ENCODE data around the gene CCDC40. TPM values are rescaled to one million over a fixed set of nuclear protein-coding genes. Genes with fewer than 3 reads are reported as not detected.

Gene CCDC40
- total RNA-seq, 1 donor from 2014 or later = 4.4 TPM

DNA sequence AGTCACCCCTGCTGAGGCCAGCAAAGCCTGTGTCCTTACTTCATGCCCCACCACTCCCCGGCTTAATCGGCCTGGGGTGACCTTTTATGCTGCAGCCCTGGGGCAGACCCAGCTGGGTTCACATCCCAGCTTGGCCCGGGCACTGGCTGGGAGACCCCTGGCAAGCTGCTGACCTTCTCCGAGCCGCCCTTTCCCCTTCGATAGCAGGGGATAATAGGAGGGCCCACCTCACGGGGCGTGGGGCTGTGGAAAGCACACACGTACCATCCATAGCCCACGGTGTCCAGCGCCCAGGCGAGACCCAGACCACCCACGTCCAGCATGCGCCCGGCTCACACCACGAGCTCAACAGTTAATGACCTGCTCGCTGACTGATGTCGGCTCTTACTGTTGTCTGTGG, 27.6 kb upstream of the CCDC40 start:
- peaks cover 1% of the 10 kb centered on the region for H3K36me3 ChIP-seq (ENCODE audit: control insufficient read depth, insufficient read depth, low read length)

GRCh38 chr17:80009391-80010282, 26.8 kb upstream of the CCDC40 start:
- no peak for DNase-seq (ENCODE audit: low read depth)
- Histone ChIP-seq H3K36me3 (ENCODE audit: control insufficient read depth, insufficient read depth, low read length) (peaks cover 1% of the 10 kb centered on the region), H3K27me3 (ENCODE audit: control insufficient read depth, insufficient read depth, low read length) (no peaks in the 10 kb centered on the region), H3K4me3 (ENCODE audit: low read depth, low read length) (no peak overlapping the region)
- TF ChIP-seq, protein P1, sequence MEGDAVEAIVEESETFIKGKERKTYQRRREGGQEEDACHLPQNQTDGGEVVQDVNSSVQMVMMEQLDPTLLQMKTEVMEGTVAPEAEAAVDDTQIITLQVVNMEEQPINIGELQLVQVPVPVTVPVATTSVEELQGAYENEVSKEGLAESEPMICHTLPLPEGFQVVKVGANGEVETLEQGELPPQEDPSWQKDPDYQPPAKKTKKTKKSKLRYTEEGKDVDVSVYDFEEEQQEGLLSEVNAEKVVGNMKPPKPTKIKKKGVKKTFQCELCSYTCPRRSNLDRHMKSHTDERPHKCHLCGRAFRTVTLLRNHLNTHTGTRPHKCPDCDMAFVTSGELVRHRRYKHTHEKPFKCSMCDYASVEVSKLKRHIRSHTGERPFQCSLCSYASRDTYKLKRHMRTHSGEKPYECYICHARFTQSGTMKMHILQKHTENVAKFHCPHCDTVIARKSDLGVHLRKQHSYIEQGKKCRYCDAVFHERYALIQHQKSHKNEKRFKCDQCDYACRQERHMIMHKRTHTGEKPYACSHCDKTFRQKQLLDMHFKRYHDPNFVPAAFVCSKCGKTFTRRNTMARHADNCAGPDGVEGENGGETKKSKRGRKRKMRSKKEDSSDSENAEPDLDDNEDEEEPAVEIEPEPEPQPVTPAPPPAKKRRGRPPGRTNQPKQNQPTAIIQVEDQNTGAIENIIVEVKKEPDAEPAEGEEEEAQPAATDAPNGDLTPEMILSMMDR (IDR thresholded peaks at IDR 0.05; ENCODE audit: insufficient read depth, low read length, poor library complexity, severe bottlenecking) = no peak

More for the DNA sequence above, 27.6 kb upstream of the CCDC40 start:
- Histone ChIP-seq H3K27me3 (ENCODE audit: control insufficient read depth, insufficient read depth, low read length) (no peaks in the 10 kb centered on the region), H3K4me3 (ENCODE audit: low read depth, low read length) (no peak overlapping the region)
- TF ChIP-seq, protein P1 (IDR thresholded peaks at IDR 0.05; ENCODE audit: insufficient read depth, low read length, poor library complexity, severe bottlenecking) = no peak
- DNase-seq (ENCODE audit: low read depth) = no peak

GRCh38 chr17:80010283-80010858, 26.1 kb upstream of the CCDC40 start:
- H3K27me3 ChIP-seq (ENCODE audit: control insufficient read depth, insufficient read depth, low read length) = no peaks in the 10 kb centered on the region
- no peak for DNase-seq (ENCODE audit: low read depth)
- TF ChIP-seq, protein P1 (IDR thresholded peaks at IDR 0.05; ENCODE audit: insufficient read depth, low read length, poor library complexity, severe bottlenecking) = no peak
- no peak overlapping the region for H3K4me3 ChIP-seq (ENCODE audit: low read depth, low read length)
- H3K36me3 ChIP-seq (ENCODE audit: control insufficient read depth, insufficient read depth, low read length) = peaks cover 1% of the 10 kb centered on the region

- Histone ChIP-seq H3K27me3 (ENCODE audit: control insufficient read depth, insufficient read depth, low read length) (no peaks in the 10 kb centered on the region), H3K36me3 (ENCODE audit: control insufficient read depth, insufficient read depth, low read length) (peaks cover 1% of the 10 kb centered on the region), H3K4me3 (ENCODE audit: low read depth, low read length) (no peak overlapping the region)
- no peak for DNase-seq (ENCODE audit: low read depth)
- TF ChIP-seq, protein P1 (IDR thresholded peaks at IDR 0.05; ENCODE audit: insufficient read depth, low read length, poor library complexity, severe bottlenecking) = no peak
These were observed 24.4 kb upstream of the CCDC40 start for GRCh38 chr17:80011989-80012555.

GRCh38 chr17:80012765-80013741, 23.4 kb upstream of the CCDC40 start:
- no peaks in the 10 kb centered on the region for H3K27me3 ChIP-seq (ENCODE audit: control insufficient read depth, insufficient read depth, low read length)
- TF ChIP-seq, protein P1 (IDR thresholded peaks at IDR 0.05; ENCODE audit: insufficient read depth, low read length, poor library complexity, severe bottlenecking) = no peak
- no peak for DNase-seq (ENCODE audit: low read depth)

More at GRCh38 chr17:80012765-80013741, 23.4 kb upstream of the CCDC40 start:
- Histone ChIP-seq H3K4me3 (ENCODE audit: low read depth, low read length) (no peak overlapping the region), H3K36me3 (ENCODE audit: control insufficient read depth, insufficient read depth, low read length) (peaks cover 1% of the 10 kb centered on the region)
